ENCODE measurements around the gene HIC1.
A peak's percentile ranks its signal among the peaks of the same experiment; 100 is the strongest.

HIC1 gene

DNA sequence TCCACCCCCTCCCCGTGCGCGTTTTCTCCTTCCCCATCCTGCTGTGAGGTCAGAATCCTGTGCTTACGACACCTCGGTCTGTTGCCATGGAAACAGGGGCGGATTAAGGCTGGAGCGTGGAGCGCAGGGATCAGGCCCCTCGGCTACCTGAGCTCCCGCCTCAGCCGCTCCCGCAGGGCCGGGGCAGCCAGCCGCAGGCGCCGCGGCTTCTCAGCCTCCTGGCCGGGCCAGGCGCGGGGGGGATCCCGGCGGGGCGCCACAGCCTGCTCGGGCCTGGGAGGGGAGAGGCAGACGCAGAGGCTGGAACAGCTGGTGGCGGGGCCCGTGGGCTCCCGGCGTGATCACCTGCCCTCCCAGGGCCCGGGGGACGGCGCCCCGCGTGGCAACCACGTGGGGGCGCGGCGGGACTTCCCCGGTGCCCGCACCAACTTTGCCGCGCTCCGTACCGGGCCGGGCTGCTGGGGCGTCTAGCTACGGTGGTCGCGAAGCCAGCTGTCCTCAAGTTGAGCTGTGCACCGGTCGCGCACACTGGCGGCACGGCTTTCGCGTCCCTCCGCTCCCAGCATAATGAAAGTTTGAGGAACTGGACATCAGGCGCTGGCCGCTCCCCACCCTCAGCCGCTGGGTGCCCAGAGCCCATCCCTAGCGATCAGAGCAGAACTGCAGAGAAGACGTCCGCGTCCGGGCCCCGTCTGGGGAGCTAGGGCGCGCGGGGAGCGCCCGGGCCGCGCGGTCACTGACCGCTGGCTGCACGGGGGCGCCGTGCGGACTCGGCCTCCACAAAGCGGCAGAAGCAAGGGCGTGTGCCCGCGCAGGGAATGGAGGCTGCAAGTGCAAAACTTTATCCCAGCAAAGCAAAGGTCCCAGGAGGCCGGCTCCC lies 31.0 kb upstream of the HIC1 start:
- H3K36me3 ChIP-seq (ENCODE audit: control insufficient read depth in 1 of 2, insufficient read depth in 2 of 2, low read depth in 1 of 2, low read length in 2 of 2), result no peaks in the 10 kb centered on the region
- no peak overlapping the region for H3K4ac ChIP-seq (ENCODE audit: low read depth in 1 of 2, low read length in 2 of 2)
- H2BK15ac ChIP-seq (ENCODE audit: low read depth, poor library complexity, severe bottlenecking), result no peak overlapping the region
- no peaks in the 10 kb centered on the region for H3K9me3 ChIP-seq (ENCODE audit: control insufficient read depth, low read length)
- H3K4me1 ChIP-seq (ENCODE audit: control insufficient read depth, insufficient read depth, low read depth, low read length), result peaks cover 30% of the 10 kb centered on the region
- DNase-seq, result peak; percentile 43
- no peak overlapping the region for H2BK5ac ChIP-seq (ENCODE audit: low read depth, low read length, poor library complexity, severe bottlenecking)
- H3K18ac ChIP-seq (ENCODE audit: low read depth in 1 of 2, low read length in 2 of 2), result no peak overlapping the region
- no peak overlapping the region for H3K23ac ChIP-seq (ENCODE audit: low read length in 2 of 2)
- H2AK5ac ChIP-seq (ENCODE audit: low read length, severe bottlenecking), result no peak overlapping the region
- H3K14ac ChIP-seq (ENCODE audit: low read length in 2 of 2), result no peak overlapping the region
- WGBS, result 3% methylated on average over 71 of the region's 85 CpGs
- no peak overlapping the region for H4K91ac ChIP-seq (ENCODE audit: low read length)
- no peak overlapping the region for H3K9ac ChIP-seq (ENCODE audit: low read length)
- no peak overlapping the region for H2BK120ac ChIP-seq (ENCODE audit: low read depth, low read length)
- H3K27me3 ChIP-seq (ENCODE audit: control insufficient read depth in 1 of 2, insufficient read depth in 1 of 2, low read length in 2 of 2), result peaks cover 62 to 76% of the 10 kb centered on the region in 2 experiments
- peak overlapping the region; percentile 16 to 62 for H3K4me3 ChIP-seq (ENCODE audit: insufficient read depth in 1 of 2, low read depth in 1 of 2, low read length in 2 of 2)
- no peaks in the 10 kb centered on the region for H3K79me1 ChIP-seq (replicated peaks; ENCODE audit: low read length, poor library complexity, severe bottlenecking)
- no peak overlapping the region for H2AFZ ChIP-seq (ENCODE audit: low read depth, low read length)
- H2BK12ac ChIP-seq (ENCODE audit: low read length in 2 of 2), result no peak overlapping the region
- H3K27ac ChIP-seq (ENCODE audit: low read length, poor library complexity, severe bottlenecking), result no peak overlapping the region
- H3K4me2 ChIP-seq (ENCODE audit: low read length, poor library complexity, severe bottlenecking), result peak overlapping the region; percentile 89
- no peak overlapping the region for H4K8ac ChIP-seq (ENCODE audit: low read length)

DNA sequence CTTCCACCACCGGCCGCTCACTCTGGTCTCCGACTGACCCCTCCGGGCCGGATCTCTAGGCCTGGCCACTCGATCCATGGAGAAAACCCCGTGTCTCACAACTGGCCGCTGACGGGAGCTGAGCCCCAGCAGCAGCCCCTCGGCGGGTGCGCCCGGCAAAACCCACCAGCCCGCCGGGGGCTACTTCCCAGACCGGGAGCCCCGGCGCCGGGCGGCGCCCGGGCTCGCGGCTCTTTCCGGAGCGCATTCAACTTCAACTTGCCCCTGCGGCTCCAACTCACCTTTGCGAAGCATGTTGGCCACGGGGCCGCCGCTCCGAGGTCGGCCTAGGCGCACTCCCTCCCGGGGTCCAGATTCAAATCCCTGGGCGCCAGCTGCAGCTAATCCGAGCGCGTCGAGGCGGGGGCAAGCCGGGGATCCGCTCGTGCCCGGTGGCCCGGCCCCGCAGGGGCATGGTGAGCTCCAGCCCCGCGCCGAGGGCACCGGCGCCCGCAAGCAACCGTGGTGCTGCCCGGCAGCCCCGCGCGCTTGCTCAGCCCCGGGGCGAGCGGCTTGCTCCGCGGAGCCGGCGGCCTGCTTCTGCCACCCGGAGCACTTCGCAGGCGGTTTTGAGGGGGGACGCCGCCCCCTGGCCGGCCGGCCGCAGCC lies 30.2 kb upstream of the HIC1 start:
- Histone ChIP-seq H2BK5ac (ENCODE audit: low read depth, low read length, poor library complexity, severe bottlenecking) (no peak overlapping the region), H3K23ac (ENCODE audit: low read length in 2 of 2) (no peak overlapping the region), H4K91ac (ENCODE audit: low read length) (no peak overlapping the region), H3K4ac (ENCODE audit: low read depth in 1 of 2, low read length in 2 of 2) (no peak overlapping the region), H4K8ac (ENCODE audit: low read length) (no peak overlapping the region), H3K4me1 (ENCODE audit: control insufficient read depth, insufficient read depth, low read depth, low read length) (peaks cover 34% of the 10 kb centered on the region), H3K27ac (ENCODE audit: low read length, poor library complexity, severe bottlenecking) (no peak overlapping the region), H2AK5ac (ENCODE audit: low read length, severe bottlenecking) (no peak overlapping the region), H3K36me3 (ENCODE audit: control insufficient read depth in 1 of 2, insufficient read depth in 2 of 2, low read depth in 1 of 2, low read length in 2 of 2) (no peaks in the 10 kb centered on the region), H3K9ac (ENCODE audit: low read length) (no peak overlapping the region), H3K4me3 (ENCODE audit: insufficient read depth in 1 of 2, low read depth in 1 of 2, low read length in 2 of 2) (peak overlapping the region; percentile 44 to 62), H2BK120ac (ENCODE audit: low read depth, low read length) (no peak overlapping the region), H3K4me2 (ENCODE audit: low read length, poor library complexity, severe bottlenecking) (peak overlapping the region; percentile 89), H2BK15ac (ENCODE audit: low read depth, poor library complexity, severe bottlenecking) (no peak overlapping the region), H3K79me1 (replicated peaks; ENCODE audit: low read length, poor library complexity, severe bottlenecking) (no peaks in the 10 kb centered on the region), H3K9me3 (ENCODE audit: control insufficient read depth, low read length) (no peaks in the 10 kb centered on the region), H2BK12ac (ENCODE audit: low read length in 2 of 2) (no peak overlapping the region), H3K27me3 (ENCODE audit: control insufficient read depth in 1 of 2, insufficient read depth in 1 of 2, low read length in 2 of 2) (peaks cover 56 to 71% of the 10 kb centered on the region in 2 experiments), H3K14ac (ENCODE audit: low read length in 2 of 2) (no peak overlapping the region), H3K18ac (ENCODE audit: low read depth in 1 of 2, low read length in 2 of 2) (no peak overlapping the region), H2AFZ (ENCODE audit: low read depth, low read length) (no peak overlapping the region)
- no peak for DNase-seq
- 4% methylated on average over 58 of the region's 73 CpGs for WGBS

- H4K8ac ChIP-seq (ENCODE audit: low read length), result peak within 1 kb of the TSS; percentile 9
- H3K9ac ChIP-seq (ENCODE audit: low read length), result no peak within 1 kb of the TSS
- H3K79me1 ChIP-seq (replicated peaks; ENCODE audit: low read length, poor library complexity, severe bottlenecking), result no peaks in the 10 kb centered on the region
- no peak within 1 kb of the TSS for H2AK5ac ChIP-seq (ENCODE audit: low read length, severe bottlenecking)
- H3K27me3 ChIP-seq (ENCODE audit: control insufficient read depth in 1 of 2, insufficient read depth in 1 of 2, low read length in 2 of 2), result peaks cover 51 to 65% of the 10 kb centered on the region in 2 experiments
- no peak within 1 kb of the TSS for H4K91ac ChIP-seq (ENCODE audit: low read length)
- H3K23ac ChIP-seq (ENCODE audit: low read length in 2 of 2), result no peak within 1 kb of the TSS
- no peak within 1 kb of the TSS for H2BK15ac ChIP-seq (ENCODE audit: low read depth, poor library complexity, severe bottlenecking)
- H2BK5ac ChIP-seq (ENCODE audit: low read depth, low read length, poor library complexity, severe bottlenecking), result no peak within 1 kb of the TSS
- peak within 1 kb of the TSS; percentile 89 for H3K4me2 ChIP-seq (ENCODE audit: low read length, poor library complexity, severe bottlenecking)
- peak within 1 kb of the TSS; percentile 44 to 62 for H3K4me3 ChIP-seq (ENCODE audit: insufficient read depth in 1 of 2, low read depth in 1 of 2, low read length in 2 of 2)
- no peaks in the 10 kb centered on the region for H3K36me3 ChIP-seq (ENCODE audit: control insufficient read depth in 1 of 2, insufficient read depth in 2 of 2, low read depth in 1 of 2, low read length in 2 of 2)
- peak; percentile 47 for DNase-seq
- no peak within 1 kb of the TSS for H3K4ac ChIP-seq (ENCODE audit: low read depth in 1 of 2, low read length in 2 of 2)
- H3K14ac ChIP-seq (ENCODE audit: low read length in 2 of 2), result no peak within 1 kb of the TSS
- H3K18ac ChIP-seq (ENCODE audit: low read depth in 1 of 2, low read length in 2 of 2), result no peak within 1 kb of the TSS
- no peaks in the 10 kb centered on the region for H3K9me3 ChIP-seq (ENCODE audit: control insufficient read depth, low read length)
- peaks cover 35% of the 10 kb centered on the region for H3K4me1 ChIP-seq (ENCODE audit: control insufficient read depth, insufficient read depth, low read depth, low read length)
- no peak within 1 kb of the TSS for H2BK120ac ChIP-seq (ENCODE audit: low read depth, low read length)
- H3K27ac ChIP-seq (ENCODE audit: low read length, poor library complexity, severe bottlenecking), result no peak within 1 kb of the TSS
- H2AFZ ChIP-seq (ENCODE audit: low read depth, low read length), result peak within 1 kb of the TSS; percentile 36
- no peak within 1 kb of the TSS for H2BK12ac ChIP-seq (ENCODE audit: low read length in 2 of 2)
- under 1% methylated on average over 46 of the region's 47 CpGs for WGBS
Measured at GRCh38 chr17:2025220-2025621, 29.7 kb upstream of the HIC1 start, which contains the start of gene RTN4RL1. RTN4RL1 (minus strand) TSS chr17:2025334; CDS start chr17:2024865, 469 bp downstream.

GRCh38 chr17:2025622-2026309 lies 29.1 kb upstream of the HIC1 start:
- Histone ChIP-seq H2BK5ac (ENCODE audit: low read depth, low read length, poor library complexity, severe bottlenecking) (no peak overlapping the region), H2BK15ac (ENCODE audit: low read depth, poor library complexity, severe bottlenecking) (no peak overlapping the region), H3K4me2 (ENCODE audit: low read length, poor library complexity, severe bottlenecking) (peak overlapping the region; percentile 89), H3K79me1 (replicated peaks; ENCODE audit: low read length, poor library complexity, severe bottlenecking) (no peaks in the 10 kb centered on the region), H4K8ac (ENCODE audit: low read length) (peak overlapping the region; percentile 9), H3K9ac (ENCODE audit: low read length) (no peak overlapping the region), H2BK12ac (ENCODE audit: low read length in 2 of 2) (no peak overlapping the region), H3K4me1 (ENCODE audit: control insufficient read depth, insufficient read depth, low read depth, low read length) (peaks cover 36% of the 10 kb centered on the region), H3K14ac (ENCODE audit: low read length in 2 of 2) (no peak overlapping the region), H3K27ac (ENCODE audit: low read length, poor library complexity, severe bottlenecking) (no peak overlapping the region), H3K4me3 (ENCODE audit: insufficient read depth in 1 of 2, low read depth in 1 of 2, low read length in 2 of 2) (peak overlapping the region; percentile 44 to 62), H3K36me3 (ENCODE audit: control insufficient read depth in 1 of 2, insufficient read depth in 2 of 2, low read depth in 1 of 2, low read length in 2 of 2) (no peaks in the 10 kb centered on the region), H3K23ac (ENCODE audit: low read length in 2 of 2) (no peak overlapping the region), H3K27me3 (ENCODE audit: control insufficient read depth in 1 of 2, insufficient read depth in 1 of 2, low read length in 2 of 2) (peaks cover 48 to 60% of the 10 kb centered on the region in 2 experiments), H2BK120ac (ENCODE audit: low read depth, low read length) (no peak overlapping the region), H3K9me3 (ENCODE audit: control insufficient read depth, low read length) (no peaks in the 10 kb centered on the region), H2AK5ac (ENCODE audit: low read length, severe bottlenecking) (no peak overlapping the region), H3K18ac (ENCODE audit: low read depth in 1 of 2, low read length in 2 of 2) (no peak overlapping the region), H4K91ac (ENCODE audit: low read length) (no peak overlapping the region), H2AFZ (ENCODE audit: low read depth, low read length) (peak overlapping the region; percentile 36), H3K4ac (ENCODE audit: low read depth in 1 of 2, low read length in 2 of 2) (no peak overlapping the region)
- DNase-seq, result peak; percentile 73
- 2% methylated on average over 37 of the region's 55 CpGs for WGBS

Measured in mesenchymal stem cell (in vitro differentiated cells and primary cell).